HG02588 (cell line): ENCODE results near the gene SRRM1.
"Not testable (repeated sequence)": the region's sequence is repeated elsewhere in the genome, so short reads cannot be mapped to it uniquely, and the experiment has no call there.

Source experiments
- ATAC-seq: cut with Tn5 transposase; IDR thresholded peaks from one replicate; pipeline ENCODE4 v1.9.1; 2021; ENCODE audit warnings: mild to moderate bottlenecking, moderate library complexity; ENCODE audit not compliant: unreplicated experiment

The SRRM1 gene

DNA sequence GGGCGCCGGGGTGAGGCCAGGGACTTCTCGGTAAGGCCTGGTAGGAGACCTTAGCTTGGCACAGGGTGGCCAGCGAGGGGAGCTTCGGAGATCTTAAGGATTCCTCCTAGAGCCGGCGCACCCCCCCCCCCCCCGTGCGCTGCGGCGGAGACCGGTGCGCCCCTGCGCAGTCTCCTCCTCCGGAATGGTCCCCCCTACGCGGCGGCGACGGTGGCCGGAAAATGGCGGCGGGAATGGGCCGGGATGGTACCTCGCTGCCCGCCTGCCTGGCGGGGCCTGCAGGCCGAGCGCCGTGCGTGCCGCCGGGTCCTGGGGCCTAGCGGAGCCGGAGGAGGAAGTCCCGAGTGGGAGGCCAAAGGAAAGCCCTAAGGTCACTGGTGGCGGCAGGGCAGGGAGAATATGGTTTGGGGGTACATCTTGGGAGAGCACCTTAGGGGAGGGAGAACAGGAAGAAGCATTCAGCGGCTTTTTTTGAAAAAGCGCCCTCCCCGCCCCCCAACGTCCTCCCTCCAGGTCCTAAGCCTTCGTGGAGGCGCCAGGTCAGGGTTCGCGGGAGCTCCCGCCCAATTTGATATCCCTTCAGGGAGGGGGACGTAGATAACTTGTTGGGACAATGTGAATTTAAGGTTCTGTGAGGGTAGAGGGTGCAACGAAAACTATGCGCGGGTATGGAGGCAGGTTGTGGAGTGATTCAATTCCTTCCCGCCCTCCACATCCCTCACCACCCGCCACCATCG is 429 bp downstream of the SRRM1 start:
- ATAC-seq, result peak; percentile 25

GRCh38 chr1:24644100-24644384 is 940 bp downstream of the SRRM1 start:
- no peak for ATAC-seq

DNA sequence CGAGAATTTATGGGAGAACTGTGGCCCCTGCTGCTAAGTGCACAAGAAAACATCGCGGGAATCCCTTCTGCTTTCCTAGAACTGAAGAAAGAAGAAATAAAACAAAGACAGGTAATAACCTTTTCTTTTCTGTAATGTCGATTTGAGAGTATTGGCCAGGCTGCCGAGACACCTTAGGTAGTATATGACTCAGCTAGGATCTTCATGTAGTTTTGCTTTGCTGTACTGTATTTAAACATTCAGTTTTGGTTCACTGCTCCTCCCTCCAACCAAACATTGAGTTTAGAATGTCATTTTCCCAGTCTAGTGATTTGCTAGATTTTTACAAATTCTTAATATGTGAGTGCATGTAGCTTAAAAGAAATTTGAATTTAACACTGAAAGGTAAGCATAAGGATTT is 5.8 kb downstream of the SRRM1 start:
- ATAC-seq, result no peak

DNA sequence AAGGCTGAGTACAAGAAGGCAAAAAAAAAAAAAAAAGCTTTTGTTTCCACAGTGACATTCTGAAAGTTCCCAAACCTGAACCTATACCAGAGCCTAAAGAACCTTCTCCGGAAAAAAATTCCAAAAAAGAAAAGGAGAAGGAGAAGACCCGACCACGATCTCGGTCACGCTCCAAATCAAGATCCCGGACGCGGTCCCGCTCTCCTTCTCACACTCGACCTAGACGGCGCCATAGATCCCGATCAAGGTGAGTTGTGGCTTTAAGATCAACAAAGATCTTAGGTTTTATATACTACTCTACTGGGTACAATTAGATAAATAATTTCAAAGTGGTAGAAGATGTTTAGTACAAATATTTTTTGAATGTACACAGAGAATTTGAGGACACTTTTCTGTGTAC is 9.3 kb downstream of the SRRM1 start:
- ATAC-seq, result no peak

- no peak for ATAC-seq
These were observed 10.9 kb downstream of the SRRM1 start for GRCh38 chr1:24654010-24654409.

- ATAC-seq, result no peak
These were observed 12.9 kb downstream of the SRRM1 start for GRCh38 chr1:24656046-24656445.

GRCh38 chr1:24657781-24658180 is 14.7 kb downstream of the SRRM1 start:
- ATAC-seq, result no peak

DNA sequence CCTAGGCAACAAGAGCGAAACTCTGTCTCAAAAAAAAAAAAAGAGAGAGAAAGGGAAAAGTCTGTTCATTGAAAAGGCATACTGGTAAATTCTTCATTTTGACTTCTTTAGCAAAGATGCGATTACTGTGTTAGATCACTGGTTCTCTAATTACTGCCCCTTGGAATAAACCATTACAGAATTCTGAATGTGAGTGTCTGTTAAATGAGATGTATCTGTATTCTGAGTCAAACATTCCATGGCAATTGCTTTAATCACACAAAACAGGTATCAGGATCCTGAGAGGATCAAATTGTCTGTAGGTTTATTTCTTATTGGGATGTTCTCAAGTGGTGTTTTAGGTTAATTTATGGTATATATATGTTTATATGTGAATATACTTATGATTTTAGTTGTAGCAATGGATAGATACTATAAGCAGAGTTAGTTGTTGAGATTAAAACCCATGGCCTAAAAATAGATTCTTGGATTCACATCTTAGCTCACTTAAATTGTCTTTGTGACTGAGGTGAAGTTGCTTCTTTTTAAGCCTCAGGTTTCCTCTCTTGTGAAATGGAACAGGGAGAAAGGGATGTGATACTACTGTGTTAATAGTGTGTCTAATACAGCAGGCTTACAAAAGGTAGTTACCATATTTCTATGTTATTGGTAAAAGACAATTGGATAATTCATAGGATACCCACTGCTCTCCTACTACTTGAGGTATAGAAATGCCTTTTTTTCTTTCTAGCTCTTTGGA is 16.2 kb downstream of the SRRM1 start:
- no peak for ATAC-seq

- no peak for ATAC-seq
These were observed 17.0 kb downstream of the SRRM1 start for GRCh38 chr1:24659993-24660665.

DNA sequence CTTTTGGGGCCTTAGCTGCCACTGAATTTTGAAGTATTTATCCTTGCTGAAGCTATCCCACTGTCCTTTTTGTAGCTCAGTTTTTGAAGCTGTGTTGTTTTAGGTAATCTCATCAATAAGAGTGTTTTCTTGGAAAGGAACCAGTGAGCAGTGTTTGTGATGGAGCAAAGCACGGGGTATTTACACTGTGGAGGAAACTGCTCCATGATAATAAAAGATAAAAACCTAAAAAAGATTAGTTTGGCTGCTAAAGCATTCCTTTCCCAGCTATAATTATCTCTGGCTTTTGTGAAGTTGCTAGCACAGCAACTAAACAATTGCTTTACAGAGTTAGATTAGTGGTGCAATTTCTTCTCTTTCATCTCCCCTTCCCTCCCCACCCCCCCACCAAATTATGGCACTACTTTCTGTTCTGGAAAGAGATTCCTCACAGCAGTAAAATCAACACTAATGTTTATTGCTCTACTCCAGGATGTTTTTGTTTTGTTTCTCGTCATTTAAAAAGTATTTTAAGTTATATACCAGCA is 21.5 kb downstream of the SRRM1 start:
- no peak for ATAC-seq

GRCh38 chr1:24666794-24667193 is 23.7 kb downstream of the SRRM1 start:
- no peak for ATAC-seq

- not testable (repeated sequence) for ATAC-seq
These were observed 28.3 kb downstream of the SRRM1 start for GRCh38 chr1:24671372-24671771.

GRCh38 chr1:24672686-24673085 is 29.6 kb downstream of the SRRM1 start:
- not testable (repeated sequence) for ATAC-seq

DNA sequence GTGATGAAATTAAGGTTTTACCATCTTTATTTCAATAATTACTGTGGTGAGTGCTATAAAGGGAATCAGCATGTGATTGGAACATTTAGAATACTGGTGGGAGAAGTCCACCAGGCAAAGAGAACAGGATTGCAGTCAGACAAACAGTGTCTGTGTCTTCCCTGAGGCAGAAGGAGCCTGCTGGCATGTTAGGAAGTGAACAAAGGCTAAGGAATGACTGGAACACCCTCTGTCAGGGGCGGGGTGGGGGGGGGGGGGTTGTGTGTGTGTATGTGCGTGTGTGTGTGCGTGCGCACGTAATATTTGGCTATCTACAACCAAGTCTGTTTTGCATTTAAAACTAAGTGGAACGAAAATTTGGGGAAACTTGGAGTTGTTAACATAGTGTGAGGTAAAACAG is 30.2 kb downstream of the SRRM1 start:
- no peak for ATAC-seq

GRCh38 chr1:24678421-24678820 is 35.3 kb downstream of the SRRM1 start:
- ATAC-seq, result not testable (repeated sequence)

DNA sequence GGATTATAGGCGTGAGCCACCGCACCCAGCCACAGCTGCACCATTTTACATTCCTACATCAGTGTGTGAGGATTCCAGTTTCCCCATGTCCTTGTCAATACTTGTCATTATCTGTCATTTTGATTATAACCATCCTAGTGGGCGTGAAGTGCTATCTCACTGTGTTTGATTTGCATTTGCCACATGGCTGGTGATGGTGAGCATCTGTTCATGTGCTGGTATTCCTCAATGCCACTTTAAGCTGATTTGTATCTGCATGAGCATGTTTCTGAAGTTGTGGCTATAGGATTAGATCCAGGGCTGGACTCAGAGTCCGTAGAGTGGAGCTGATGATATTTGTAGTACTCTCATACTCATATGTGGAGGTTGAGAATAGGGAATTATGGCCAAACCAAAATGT is 36.6 kb downstream of the SRRM1 start:
- ATAC-seq, result no peak

- ATAC-seq, result no peak
These were observed 40.6 kb downstream of the SRRM1 start for GRCh38 chr1:24683713-24684162.

GRCh38 chr1:24688033-24688432 is 44.9 kb downstream of the SRRM1 start:
- no peak for ATAC-seq

GRCh38 chr1:24688621-24689195 is 45.6 kb downstream of the SRRM1 start:
- ATAC-seq, result no peak

DNA sequence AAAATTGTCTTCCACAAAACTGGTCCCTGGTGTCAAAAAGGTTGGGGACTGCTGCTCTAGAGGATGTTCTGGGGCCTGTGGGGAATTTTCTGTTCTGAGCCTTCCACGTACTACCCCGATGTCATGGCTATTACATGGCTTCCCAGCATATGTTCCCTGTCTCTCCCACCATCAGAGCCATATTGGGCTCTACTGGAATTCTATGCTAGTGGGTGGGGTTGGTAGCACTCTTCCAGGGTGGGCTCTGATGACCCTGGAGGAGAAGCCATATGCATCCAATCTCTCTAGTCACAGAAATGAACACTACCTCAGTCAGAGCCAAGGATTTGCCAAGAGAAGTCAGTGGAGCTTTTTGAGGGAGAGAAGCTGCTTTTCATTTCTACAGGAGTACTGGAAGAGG is 47.9 kb downstream of the SRRM1 start:
- no peak for ATAC-seq

GRCh38 chr1:24692351-24692980 is 49.4 kb downstream of the SRRM1 start:
- no peak for ATAC-seq
